ENCODE data around the gene NR2C2AP. TPM values are rescaled to one million over a fixed set of nuclear protein-coding genes. Genes with fewer than 3 reads are reported as not detected.

The NR2C2AP gene
- total and polyA plus RNA-seq, 9 donors: 8.8 to 27.2 (median 14.9) TPM

- no peak overlapping the region for H3K27ac ChIP-seq
- intact Hi-C loops (cut with DNase I): no loop called here
- no peaks in the 10 kb centered on the region for H3K36me3 ChIP-seq
- TF ChIP-seq EP300 (IDR thresholded peaks at IDR 0.05) (no peak), POLR2A (IDR thresholded peaks at IDR 0.05) (no peak), CTCF (IDR thresholded peaks at IDR 0.05) (no peak)
- WGBS, 3 donors: 90 to 94% (median 92%) methylated on average over 14 of the region's 14 CpGs
- peaks cover 4% of the 10 kb centered on the region for H3K4me1 ChIP-seq (ENCODE audit: insufficient read depth)
- H3K9me3 ChIP-seq: no peaks in the 10 kb centered on the region
- DNase-seq: no peak
- H3K27me3 ChIP-seq: no peaks in the 10 kb centered on the region
- H3K4me3 ChIP-seq: no peak overlapping the region
Measured at GRCh38 chr19:19186742-19187141, 16.5 kb downstream of the NR2C2AP start.

- Histone ChIP-seq H3K9me3 (no peaks in the 10 kb centered on the region), H3K4me1 (ENCODE audit: insufficient read depth) (peaks cover 4% of the 10 kb centered on the region), H3K27ac (no peak overlapping the region), H3K27me3 (no peaks in the 10 kb centered on the region), H3K4me3 (no peak overlapping the region), H3K36me3 (no peaks in the 10 kb centered on the region)
- no peak for DNase-seq
- TF ChIP-seq CTCF (IDR thresholded peaks at IDR 0.05) (no peak), POLR2A (IDR thresholded peaks at IDR 0.05) (no peak), EP300 (IDR thresholded peaks at IDR 0.05) (no peak)
- intact Hi-C loops (cut with DNase I): no loop called here
- 56 to 66% (median 57%) methylated on average over 9 of the region's 9 CpGs for WGBS, 3 donors
Measured at GRCh38 chr19:19185853-19186740, 17.1 kb downstream of the NR2C2AP start.

- no peaks in the 10 kb centered on the region for H3K36me3 ChIP-seq
- no peak for DNase-seq
- intact Hi-C loops (cut with DNase I): no loop called here
- WGBS, 3 donors: 54 to 83% (median 68%) methylated on average over 9 of the region's 9 CpGs
- no peaks in the 10 kb centered on the region for H3K9me3 ChIP-seq
- TF ChIP-seq CTCF (IDR thresholded peaks at IDR 0.05): no peak
- H3K27me3 ChIP-seq: no peaks in the 10 kb centered on the region
- H3K27ac ChIP-seq: no peak overlapping the region
- no peaks in the 10 kb centered on the region for H3K4me1 ChIP-seq (ENCODE audit: insufficient read depth)
- H3K4me3 ChIP-seq: no peak overlapping the region
Measured at GRCh38 chr19:19181488-19181998, 21.7 kb downstream of the NR2C2AP start.

GRCh38 chr19:19179548-19180441, 23.4 kb downstream of the NR2C2AP start:
- 83 to 88% (median 88%) methylated on average over 17 of the region's 17 CpGs for WGBS, 3 donors
- DNase-seq: no peak
- Histone ChIP-seq H3K36me3 (no peaks in the 10 kb centered on the region), H3K4me1 (ENCODE audit: insufficient read depth) (no peaks in the 10 kb centered on the region), H3K27ac (no peak overlapping the region), H3K27me3 (no peaks in the 10 kb centered on the region), H3K4me3 (no peak overlapping the region), H3K9me3 (no peaks in the 10 kb centered on the region)
- no peak for TF ChIP-seq POLR2A (IDR thresholded peaks at IDR 0.05)
- TF ChIP-seq CTCF (IDR thresholded peaks at IDR 0.05): no peak
- no peak for TF ChIP-seq EP300 (IDR thresholded peaks at IDR 0.05)
- intact Hi-C loops (cut with DNase I): loop anchor here in 1 of 4 donors (10.0 kb wide), 1 partner anchor 125 kb away; no protein-coding TSS in a partner anchor

Data from ovary (tissue), 9 donors.